RWPE2 (cell line): Measurements from ENCODE around the gene ATAD5.

Experiments used
- ATAC-seq: fragments of 200-7000 bp; cut with Tn5 transposase; 3 replicates; pipeline ENCODE4 v1.9.1; 2021; ENCODE audit warnings: low read depth
- DNase-seq: peaks from one replicate; pipeline ENCODE4 v3.0.0-alpha.2; 2020; ENCODE audit warnings: low spot score
- H3K27ac ChIP-seq: fragments of 450-650 bp; 2 replicates; pipeline ENCODE4 v1.5.1; 2017; ENCODE audit warnings: mild to moderate bottlenecking; ENCODE audit not compliant: poor library complexity, severe bottlenecking
- H3K27me3 ChIP-seq: fragments of 250-450 bp; sonication (Bioruptor Pico); 2 replicates; pipeline ENCODE4 v1.5.1; 2021; ENCODE audit warnings: mild to moderate bottlenecking, moderate library complexity; ENCODE audit not compliant: insufficient read depth, poor library complexity, severe bottlenecking
- H3K36me3 ChIP-seq: fragments of 250-450 bp; sonication (Bioruptor Pico); 2 replicates; pipeline ENCODE4 v1.5.1; 2020; ENCODE audit warnings: low read depth, mild to moderate bottlenecking, moderate library complexity
- H3K4me1 ChIP-seq: fragments of 250-450 bp; sonication (Bioruptor Pico); 2 replicates; pipeline ENCODE4 v1.5.1; 2021; ENCODE audit warnings: mild to moderate bottlenecking, moderate library complexity; ENCODE audit not compliant: insufficient read depth, poor library complexity, severe bottlenecking
- H3K4me3 ChIP-seq: fragments of 250-450 bp; sonication (Bioruptor Pico); 2 replicates; pipeline ENCODE4 v1.5.1; 2021; ENCODE audit warnings: mild to moderate bottlenecking, moderate library complexity; ENCODE audit not compliant: severe bottlenecking
- H3K9me3 ChIP-seq: fragments of 250-450 bp; sonication (Bioruptor Pico); 2 replicates; pipeline ENCODE4 v1.5.1; 2021; ENCODE audit warnings: mild to moderate bottlenecking, moderate library complexity; ENCODE audit not compliant: severe bottlenecking
- TF ChIP-seq, protein P1 (sequence below): fragments of 450-650 bp; IDR thresholded peaks from one replicate; pipeline ENCODE4 v1.5.1; 2017; ENCODE audit warnings: mild to moderate bottlenecking, moderate library complexity; ENCODE audit not compliant: poor library complexity, severe bottlenecking

ATAD5 gene

DNA sequence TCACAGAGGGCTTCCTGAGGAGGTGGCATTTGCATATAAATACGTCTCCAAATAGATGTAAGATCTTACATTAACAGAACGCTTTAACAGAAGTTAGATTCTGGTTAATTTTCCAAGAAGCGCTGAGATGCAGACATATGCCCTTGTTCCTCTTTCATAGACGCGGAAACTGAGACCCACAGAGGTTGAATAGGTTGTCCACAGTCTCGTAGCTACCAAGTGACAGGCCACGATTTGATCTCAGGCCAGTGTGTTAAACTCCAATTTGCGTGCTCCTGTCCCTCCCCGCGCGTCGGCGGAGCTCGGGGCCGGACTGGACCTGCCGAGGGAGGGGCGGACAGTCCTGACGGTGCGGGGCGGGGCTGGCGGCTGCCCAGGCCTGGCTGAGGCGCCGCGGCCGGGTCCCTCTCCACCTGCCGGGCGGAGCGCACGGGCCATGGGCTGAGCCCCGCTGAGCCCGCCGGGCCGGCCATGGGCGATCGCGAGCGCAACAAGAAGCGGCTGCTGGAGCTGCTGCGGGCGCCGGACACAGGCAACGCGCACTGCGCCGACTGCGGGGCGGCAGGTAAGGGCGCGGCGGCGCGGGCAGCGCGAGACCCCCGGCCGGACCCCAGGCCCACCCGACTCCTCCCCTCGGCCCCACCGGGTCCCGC is 89.9 kb downstream of the ATAD5 start, which contains the start of gene ADAP2:
Gene ADAP2 (plus strand): TSS at position 402 of the 653 bp plus-strand sequence. CDS start 70 bp downstream, at position 472.
- TF ChIP-seq, protein P1, sequence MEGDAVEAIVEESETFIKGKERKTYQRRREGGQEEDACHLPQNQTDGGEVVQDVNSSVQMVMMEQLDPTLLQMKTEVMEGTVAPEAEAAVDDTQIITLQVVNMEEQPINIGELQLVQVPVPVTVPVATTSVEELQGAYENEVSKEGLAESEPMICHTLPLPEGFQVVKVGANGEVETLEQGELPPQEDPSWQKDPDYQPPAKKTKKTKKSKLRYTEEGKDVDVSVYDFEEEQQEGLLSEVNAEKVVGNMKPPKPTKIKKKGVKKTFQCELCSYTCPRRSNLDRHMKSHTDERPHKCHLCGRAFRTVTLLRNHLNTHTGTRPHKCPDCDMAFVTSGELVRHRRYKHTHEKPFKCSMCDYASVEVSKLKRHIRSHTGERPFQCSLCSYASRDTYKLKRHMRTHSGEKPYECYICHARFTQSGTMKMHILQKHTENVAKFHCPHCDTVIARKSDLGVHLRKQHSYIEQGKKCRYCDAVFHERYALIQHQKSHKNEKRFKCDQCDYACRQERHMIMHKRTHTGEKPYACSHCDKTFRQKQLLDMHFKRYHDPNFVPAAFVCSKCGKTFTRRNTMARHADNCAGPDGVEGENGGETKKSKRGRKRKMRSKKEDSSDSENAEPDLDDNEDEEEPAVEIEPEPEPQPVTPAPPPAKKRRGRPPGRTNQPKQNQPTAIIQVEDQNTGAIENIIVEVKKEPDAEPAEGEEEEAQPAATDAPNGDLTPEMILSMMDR = no peak
- no peak for DNase-seq
- H3K4me1 ChIP-seq = no peaks in the 10 kb centered on the region
- H3K36me3 ChIP-seq = no peaks in the 10 kb centered on the region
- H3K9me3 ChIP-seq = no peaks in the 10 kb centered on the region
- peaks cover 35% of the 10 kb centered on the region for H3K27me3 ChIP-seq
- H3K27ac ChIP-seq = no peak within 1 kb of the TSS
- peak within 1 kb of the TSS; percentile 27 for H3K4me3 ChIP-seq
- peak; percentile 82 for ATAC-seq

DNA sequence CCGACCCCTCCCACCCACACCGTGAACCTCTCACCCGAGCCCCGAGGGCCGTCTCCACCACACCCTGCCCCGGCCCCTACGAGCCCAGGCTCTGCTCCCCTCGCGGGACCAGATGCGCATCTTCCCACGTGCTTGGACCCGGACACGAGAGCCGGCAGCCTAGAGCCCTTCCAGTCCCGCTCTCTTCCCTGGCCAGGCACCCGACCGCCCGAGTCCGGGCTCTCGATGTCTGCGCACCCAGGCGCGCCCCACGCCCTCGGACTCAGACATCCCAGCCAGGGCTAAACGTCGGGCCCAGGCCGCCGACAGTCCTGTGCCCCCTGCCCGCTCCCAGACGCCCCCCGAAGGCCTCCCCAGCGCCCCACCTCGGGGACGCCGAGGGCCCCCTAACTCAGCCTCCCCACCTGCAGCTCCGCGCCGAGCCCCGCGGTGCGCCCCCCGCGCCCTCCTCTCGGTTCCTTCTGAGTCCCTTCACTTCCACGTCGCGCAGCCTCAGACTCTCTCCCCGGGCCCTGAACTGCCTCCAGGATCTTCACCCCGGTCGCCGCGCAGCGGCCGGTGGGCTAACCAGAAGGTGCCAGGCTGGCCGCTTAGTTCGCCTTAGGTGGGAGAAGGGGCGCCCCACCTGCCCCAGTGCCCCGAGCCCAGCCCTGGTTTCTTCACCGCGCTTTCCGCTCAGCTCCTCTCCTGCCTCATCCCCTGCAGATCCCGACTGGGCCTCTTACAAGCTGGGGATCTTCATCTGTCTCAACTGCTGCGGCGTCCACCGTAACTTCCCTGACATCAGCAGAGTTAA is 90.7 kb downstream of the ATAD5 start:
- H3K4me1 ChIP-seq = no peaks in the 10 kb centered on the region
- no peaks in the 10 kb centered on the region for H3K36me3 ChIP-seq
- H3K27ac ChIP-seq = no peak overlapping the region
- no peaks in the 10 kb centered on the region for H3K9me3 ChIP-seq
- peaks cover 35% of the 10 kb centered on the region for H3K27me3 ChIP-seq
- DNase-seq (no peak), ATAC-seq (peak; percentile 48)
- peak overlapping the region; percentile 27 for H3K4me3 ChIP-seq
- TF ChIP-seq, protein P1 = no peak

DNA sequence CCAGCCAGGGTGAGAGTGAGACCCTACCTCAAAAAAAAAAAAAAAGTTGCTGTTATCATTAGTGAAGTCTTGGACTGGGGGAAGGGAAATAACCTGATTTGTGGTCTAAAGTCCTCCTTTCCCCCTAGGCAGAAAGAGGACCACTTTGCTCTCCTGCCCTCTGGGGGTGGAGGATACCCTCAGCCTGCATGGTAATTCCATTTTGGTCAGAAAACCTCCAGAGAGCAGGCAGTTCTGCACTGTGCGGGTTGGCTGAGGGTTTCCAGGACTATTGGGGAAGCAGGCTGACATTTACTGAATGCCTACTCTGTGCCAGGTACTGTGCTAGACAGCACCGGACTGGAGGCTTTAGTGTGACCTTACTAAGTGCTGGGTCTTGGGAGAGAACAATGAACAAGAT is 92.6 kb downstream of the ATAD5 start:
- DNase-seq = no peak
- ATAC-seq = no peak
- TF ChIP-seq, protein P1 = no peak
- H3K27me3 ChIP-seq = peaks cover 35% of the 10 kb centered on the region
- no peak overlapping the region for H3K27ac ChIP-seq
- H3K9me3 ChIP-seq = no peaks in the 10 kb centered on the region
- no peaks in the 10 kb centered on the region for H3K36me3 ChIP-seq
- H3K4me3 ChIP-seq = no peak overlapping the region
- no peaks in the 10 kb centered on the region for H3K4me1 ChIP-seq

DNA sequence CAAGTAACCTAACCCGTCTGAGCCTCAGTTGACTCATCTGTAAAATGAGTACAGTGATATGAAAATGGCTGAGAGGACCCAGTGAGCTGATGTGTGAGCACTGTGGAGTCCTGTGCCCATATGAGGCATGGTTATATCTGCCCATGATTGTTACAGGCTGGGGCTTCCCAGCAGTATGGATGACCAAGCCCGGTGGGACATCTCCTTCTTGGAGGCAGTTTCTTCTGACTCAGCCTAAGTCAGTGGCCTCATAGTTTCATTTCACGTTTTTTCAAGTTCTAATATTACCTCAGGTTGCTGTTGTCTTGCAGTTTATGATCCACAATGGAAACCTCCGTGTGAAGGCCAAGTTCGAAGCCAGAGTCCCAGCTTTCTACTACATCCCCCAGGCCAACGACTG is 94.8 kb downstream of the ATAD5 start:
- Histone ChIP-seq H3K36me3 (no peaks in the 10 kb centered on the region), H3K27me3 (peaks cover 25% of the 10 kb centered on the region), H3K27ac (no peak overlapping the region), H3K9me3 (no peaks in the 10 kb centered on the region), H3K4me1 (no peaks in the 10 kb centered on the region), H3K4me3 (no peak overlapping the region)
- no peak for ATAC-seq
- no peak for DNase-seq
- TF ChIP-seq, protein P1 = no peak

DNA sequence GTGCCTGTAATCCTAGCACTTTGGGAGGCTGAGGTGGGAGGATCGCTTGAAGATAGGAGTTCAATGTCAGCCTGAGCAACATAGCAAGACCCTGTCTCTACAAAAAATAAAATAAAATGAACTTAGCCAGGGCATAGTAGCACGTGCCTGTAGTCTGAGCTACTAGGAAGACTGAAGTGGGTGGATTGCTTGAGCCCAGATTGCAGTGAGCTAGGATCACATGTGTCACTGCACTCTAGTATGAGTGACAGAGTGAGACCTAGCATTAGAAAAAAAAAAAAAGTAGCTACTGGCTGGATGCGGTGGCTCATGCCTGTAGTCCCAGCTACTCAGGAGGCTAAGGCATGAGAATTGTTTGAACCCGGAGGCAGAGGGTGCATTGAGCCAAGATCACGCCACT is 96.0 kb downstream of the ATAD5 start:
- Histone ChIP-seq H3K36me3 (no peaks in the 10 kb centered on the region), H3K9me3 (no peaks in the 10 kb centered on the region), H3K27me3 (peaks cover 16% of the 10 kb centered on the region), H3K4me1 (no peaks in the 10 kb centered on the region), H3K4me3 (no peak overlapping the region), H3K27ac (no peak overlapping the region)
- ATAC-seq (no peak), DNase-seq (no peak)
- TF ChIP-seq, protein P1 = no peak
